SJSA1 (cell line): ENCODE results near the gene HDAC4. TPM values are rescaled to one million over a fixed set of nuclear protein-coding genes. Genes with fewer than 3 reads are reported as not detected.

Experiments
- DNase-seq, 2 experiments: peaks; one replicate each; pipeline ENCODE4 v3.0.0-alpha.2; 2015 to 2020; ENCODE audit warnings: low spot score in 2 of 2, low read depth in 1 of 2
- H3K27ac ChIP-seq: fragments of 250-450 bp; sonication (Bioruptor Pico); 2 replicates; pipeline ENCODE4 v1.5.1; 2020; ENCODE audit warnings: mild to moderate bottlenecking, moderate library complexity
- H3K27me3 ChIP-seq: fragments of 250-450 bp; sonication (Bioruptor Pico); replicated peaks from 2 replicates; pipeline ENCODE4 v1.5.1; 2020; ENCODE audit warnings: mild to moderate bottlenecking, moderate library complexity
- H3K36me3 ChIP-seq: fragments of 250-450 bp; sonication (Bioruptor Pico); 2 replicates; pipeline ENCODE4 v1.5.1; 2020; ENCODE audit warnings: mild to moderate bottlenecking
- H3K4me1 ChIP-seq: fragments of 250-450 bp; sonication (Bioruptor Pico); replicated peaks from 2 replicates; pipeline ENCODE4 v1.6.1; 2021; ENCODE audit warnings: mild to moderate bottlenecking
- H3K4me3 ChIP-seq: fragments of 250-450 bp; sonication (Bioruptor Pico); 2 replicates; pipeline ENCODE4 v1.5.1; 2020; ENCODE audit warnings: mild to moderate bottlenecking
- H3K9me3 ChIP-seq: fragments of 250-450 bp; sonication (Bioruptor Pico); replicated peaks from 2 replicates; pipeline ENCODE4 v1.5.1; 2020; ENCODE audit warnings: mild to moderate bottlenecking
- total RNA-seq: library from RNA; depleted of rRNA; stranded (reverse); fragments of >200 nt; shearing (Covaris generic); gene quantifications from 2 replicates; pipeline ENCODE4 v1.2.3, GENCODE V29; 2014

The HDAC4 gene
- total RNA-seq, 1 experiment from 2014 or later, result 13.2 TPM

GRCh38 chr2:239203443-239204135, 197.2 kb downstream of the HDAC4 start:
- DNase-seq, result no peak
- H3K27ac ChIP-seq, result no peak overlapping the region
- H3K9me3 ChIP-seq, result no peaks in the 10 kb centered on the region
- no peak overlapping the region for H3K4me3 ChIP-seq
- H3K4me1 ChIP-seq, result no peaks in the 10 kb centered on the region
- H3K27me3 ChIP-seq, result no peaks in the 10 kb centered on the region
- no peaks in the 10 kb centered on the region for H3K36me3 ChIP-seq

GRCh38 chr2:239202836-239203235, 198.0 kb downstream of the HDAC4 start:
- Histone ChIP-seq H3K4me3 (no peak overlapping the region), H3K27ac (no peak overlapping the region), H3K4me1 (no peaks in the 10 kb centered on the region), H3K36me3 (no peaks in the 10 kb centered on the region), H3K9me3 (no peaks in the 10 kb centered on the region), H3K27me3 (no peaks in the 10 kb centered on the region)
- no peak for DNase-seq

GRCh38 chr2:239202343-239202742, 198.5 kb downstream of the HDAC4 start:
- H3K27ac ChIP-seq, result no peak overlapping the region
- H3K4me3 ChIP-seq, result no peak overlapping the region
- no peaks in the 10 kb centered on the region for H3K27me3 ChIP-seq
- H3K4me1 ChIP-seq, result no peaks in the 10 kb centered on the region
- DNase-seq, result no peak
- no peaks in the 10 kb centered on the region for H3K36me3 ChIP-seq
- no peaks in the 10 kb centered on the region for H3K9me3 ChIP-seq

- Histone ChIP-seq H3K4me3 (no peak overlapping the region), H3K27me3 (no peaks in the 10 kb centered on the region), H3K9me3 (no peaks in the 10 kb centered on the region), H3K36me3 (no peaks in the 10 kb centered on the region), H3K27ac (no peak overlapping the region), H3K4me1 (no peaks in the 10 kb centered on the region)
- no peak for DNase-seq
These were observed 198.9 kb downstream of the HDAC4 start for GRCh38 chr2:239201884-239202283.

- no peak overlapping the region for H3K27ac ChIP-seq
- no peak overlapping the region for H3K4me3 ChIP-seq
- no peaks in the 10 kb centered on the region for H3K27me3 ChIP-seq
- H3K36me3 ChIP-seq, result no peaks in the 10 kb centered on the region
- no peak for DNase-seq
- no peaks in the 10 kb centered on the region for H3K9me3 ChIP-seq
- H3K4me1 ChIP-seq, result no peaks in the 10 kb centered on the region
These were observed 199.3 kb downstream of the HDAC4 start for GRCh38 chr2:239201531-239201876.

- DNase-seq, result no peak
- Histone ChIP-seq H3K9me3 (no peaks in the 10 kb centered on the region), H3K36me3 (no peaks in the 10 kb centered on the region), H3K27ac (no peak overlapping the region), H3K4me1 (no peaks in the 10 kb centered on the region), H3K4me3 (no peak overlapping the region), H3K27me3 (no peaks in the 10 kb centered on the region)
These were observed 199.9 kb downstream of the HDAC4 start for GRCh38 chr2:239200646-239201530.

- no peak overlapping the region for H3K27ac ChIP-seq
- no peaks in the 10 kb centered on the region for H3K27me3 ChIP-seq
- no peaks in the 10 kb centered on the region for H3K36me3 ChIP-seq
- H3K4me3 ChIP-seq, result no peak overlapping the region
- no peaks in the 10 kb centered on the region for H3K9me3 ChIP-seq
- H3K4me1 ChIP-seq, result no peaks in the 10 kb centered on the region
- no peak for DNase-seq
These were observed 201.6 kb downstream of the HDAC4 start for GRCh38 chr2:239199041-239199768.

- Histone ChIP-seq H3K4me1 (no peaks in the 10 kb centered on the region), H3K27me3 (no peaks in the 10 kb centered on the region), H3K27ac (no peak overlapping the region), H3K9me3 (no peaks in the 10 kb centered on the region), H3K4me3 (no peak overlapping the region), H3K36me3 (no peaks in the 10 kb centered on the region)
- DNase-seq, result no peak
These were observed 202.6 kb downstream of the HDAC4 start for GRCh38 chr2:239198221-239198620.

GRCh38 chr2:239197146-239197545, 203.7 kb downstream of the HDAC4 start:
- Histone ChIP-seq H3K27me3 (no peaks in the 10 kb centered on the region), H3K9me3 (no peaks in the 10 kb centered on the region), H3K4me3 (no peak overlapping the region), H3K27ac (no peak overlapping the region), H3K36me3 (no peaks in the 10 kb centered on the region), H3K4me1 (no peaks in the 10 kb centered on the region)
- DNase-seq, result peak in 1 of 2 experiments; percentile 36

GRCh38 chr2:239196474-239197021, 204.3 kb downstream of the HDAC4 start:
- H3K27me3 ChIP-seq, result no peaks in the 10 kb centered on the region
- H3K4me3 ChIP-seq, result no peak overlapping the region
- no peak overlapping the region for H3K27ac ChIP-seq
- no peaks in the 10 kb centered on the region for H3K9me3 ChIP-seq
- H3K36me3 ChIP-seq, result no peaks in the 10 kb centered on the region
- no peaks in the 10 kb centered on the region for H3K4me1 ChIP-seq
- DNase-seq, result peak in 1 of 2 experiments; percentile 20

GRCh38 chr2:239195992-239196391, 204.8 kb downstream of the HDAC4 start:
- Histone ChIP-seq H3K9me3 (no peaks in the 10 kb centered on the region), H3K27me3 (no peaks in the 10 kb centered on the region), H3K36me3 (no peaks in the 10 kb centered on the region), H3K27ac (no peak overlapping the region), H3K4me1 (no peaks in the 10 kb centered on the region), H3K4me3 (no peak overlapping the region)
- DNase-seq, result no peak

GRCh38 chr2:239195318-239195871, 205.4 kb downstream of the HDAC4 start:
- peak in 1 of 2 experiments; percentile 20 for DNase-seq
- H3K4me3 ChIP-seq, result no peak overlapping the region
- no peaks in the 10 kb centered on the region for H3K4me1 ChIP-seq
- H3K27me3 ChIP-seq, result no peaks in the 10 kb centered on the region
- no peaks in the 10 kb centered on the region for H3K9me3 ChIP-seq
- no peaks in the 10 kb centered on the region for H3K36me3 ChIP-seq
- no peak overlapping the region for H3K27ac ChIP-seq

GRCh38 chr2:239194731-239195317, 206.0 kb downstream of the HDAC4 start:
- no peaks in the 10 kb centered on the region; the same call in 1 of the 2 replicates for H3K36me3 ChIP-seq
- no peaks in the 10 kb centered on the region for H3K4me1 ChIP-seq
- H3K27me3 ChIP-seq, result no peaks in the 10 kb centered on the region
- no peak overlapping the region for H3K27ac ChIP-seq
- peak in 1 of 2 experiments; percentile 36 for DNase-seq
- H3K4me3 ChIP-seq, result no peak overlapping the region
- no peaks in the 10 kb centered on the region for H3K9me3 ChIP-seq
